IPS DF 6.9 (cell line): ENCODE measurements around the gene PRKCE.

Experiments
- DNase-seq: peaks from one replicate; pipeline ENCODE4 v3.0.0-alpha.2; 2013; ENCODE audit warnings: low read depth, low spot score
- H3K27ac ChIP-seq: one replicate; pipeline ENCODE4 v1.5.1; 2013; ENCODE audit warnings: low read length, control low read depth
- H3K27me3 ChIP-seq: 2 replicates; pipeline ENCODE4 v1.6.1; 2013; ENCODE audit warnings: mild to moderate bottlenecking, low read length; ENCODE audit not compliant: control insufficient read depth, insufficient read depth
- H3K36me3 ChIP-seq: 2 replicates; pipeline ENCODE4 v1.6.1; 2013; ENCODE audit warnings: low read length; ENCODE audit not compliant: control insufficient read depth, insufficient read depth
- H3K4me1 ChIP-seq: 2 replicates; pipeline ENCODE4 v1.6.1; 2013; ENCODE audit warnings: low read length; ENCODE audit not compliant: control insufficient read depth, insufficient read depth
- H3K4me3 ChIP-seq: 2 replicates; pipeline ENCODE4 v1.5.1; 2013; ENCODE audit warnings: mild to moderate bottlenecking, low read length
- H3K9me3 ChIP-seq: 2 replicates; pipeline ENCODE4 v1.6.1; 2013; ENCODE audit warnings: low read length, inconsistent platforms; ENCODE audit not compliant: control insufficient read depth, insufficient read depth
- WGBS: extraction: QIAGEN DNeasy Blood & Tissue Kit; methylation state at CpG from one replicate; pipeline ENCODE4 v1.1.7; 2013; ENCODE audit warnings: mixed read lengths, missing lambda C conversion rate; ENCODE audit not compliant: insufficient read length, insufficient coverage; 5-methylcytosine and 5-hydroxymethylcytosine counted together

The PRKCE gene

DNA sequence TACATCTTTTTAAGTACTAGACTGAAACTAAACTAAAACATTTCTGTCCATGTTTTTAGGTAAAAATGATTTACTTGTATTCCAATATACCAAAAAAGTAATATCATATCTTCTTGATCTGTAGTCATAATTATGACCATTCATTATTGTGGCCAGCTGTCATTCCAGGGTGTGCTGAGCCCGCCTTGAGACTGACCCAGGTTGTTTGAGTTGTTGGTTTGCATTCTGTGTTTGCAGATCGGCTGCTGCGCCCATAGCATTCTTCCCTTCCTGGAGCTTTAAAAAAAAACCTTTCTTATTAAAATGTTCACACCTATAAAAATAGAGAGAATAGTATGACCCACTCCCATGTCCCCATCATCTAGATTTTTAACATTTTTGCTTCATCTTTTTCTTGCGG is 101.9 kb downstream of the PRKCE start:
- Histone ChIP-seq H3K27me3 (no peaks in the 10 kb centered on the region), H3K27ac (no peak overlapping the region), H3K9me3 (no peaks in the 10 kb centered on the region), H3K4me3 (no peak overlapping the region), H3K36me3 (no peaks in the 10 kb centered on the region), H3K4me1 (no peaks in the 10 kb centered on the region)
- DNase-seq = no peak
- WGBS = no CpG with 5 or more reads among the region's 4 CpGs

DNA sequence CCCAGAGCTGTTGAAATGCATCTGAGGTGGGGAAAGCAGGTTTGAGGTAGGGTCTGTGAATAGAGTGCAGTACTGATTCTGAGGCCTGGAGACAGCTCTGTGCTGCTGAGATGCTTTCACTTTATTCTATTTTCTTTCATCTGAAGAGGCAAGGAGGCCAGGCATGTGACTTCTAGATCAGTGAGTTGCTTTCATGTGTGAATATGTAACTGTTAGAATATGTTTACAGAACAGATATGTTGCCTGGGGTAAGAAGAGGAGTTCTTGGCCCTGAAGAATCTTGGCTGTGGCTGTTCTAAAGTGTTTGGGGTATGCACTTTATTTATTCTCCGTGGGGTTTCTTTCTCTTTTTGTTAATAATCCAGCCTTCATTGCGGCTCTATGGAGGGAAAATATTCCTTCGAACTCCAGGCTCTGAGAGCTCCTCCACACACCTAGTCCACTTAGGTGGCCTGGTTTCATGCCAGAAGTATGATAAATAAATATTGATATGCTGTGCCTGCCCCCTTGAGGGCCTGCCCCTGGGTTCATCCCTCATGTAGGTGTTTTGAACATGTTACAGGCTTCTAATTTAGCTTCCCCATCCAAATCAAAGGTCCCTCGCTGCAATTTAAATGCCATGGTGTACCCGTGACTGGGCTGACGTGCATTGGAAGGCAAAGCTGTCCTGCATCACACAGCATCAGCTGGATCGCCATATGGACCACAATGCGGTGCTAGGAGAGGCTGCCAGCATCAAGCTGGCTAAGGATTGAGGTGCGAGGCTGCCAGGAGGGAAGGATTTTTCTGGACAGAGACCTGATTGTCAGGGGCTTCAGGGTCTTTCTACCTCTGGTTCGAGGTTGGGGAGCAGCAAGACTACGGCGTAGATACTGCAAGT is 102.9 kb downstream of the PRKCE start:
- H3K27ac ChIP-seq = no peak overlapping the region
- no peak for DNase-seq
- H3K4me3 ChIP-seq = no peak overlapping the region
- no peaks in the 10 kb centered on the region for H3K27me3 ChIP-seq
- no peaks in the 10 kb centered on the region for H3K4me1 ChIP-seq
- no CpG with 5 or more reads among the region's 12 CpGs for WGBS
- H3K36me3 ChIP-seq = no peaks in the 10 kb centered on the region
- no peaks in the 10 kb centered on the region for H3K9me3 ChIP-seq

DNA sequence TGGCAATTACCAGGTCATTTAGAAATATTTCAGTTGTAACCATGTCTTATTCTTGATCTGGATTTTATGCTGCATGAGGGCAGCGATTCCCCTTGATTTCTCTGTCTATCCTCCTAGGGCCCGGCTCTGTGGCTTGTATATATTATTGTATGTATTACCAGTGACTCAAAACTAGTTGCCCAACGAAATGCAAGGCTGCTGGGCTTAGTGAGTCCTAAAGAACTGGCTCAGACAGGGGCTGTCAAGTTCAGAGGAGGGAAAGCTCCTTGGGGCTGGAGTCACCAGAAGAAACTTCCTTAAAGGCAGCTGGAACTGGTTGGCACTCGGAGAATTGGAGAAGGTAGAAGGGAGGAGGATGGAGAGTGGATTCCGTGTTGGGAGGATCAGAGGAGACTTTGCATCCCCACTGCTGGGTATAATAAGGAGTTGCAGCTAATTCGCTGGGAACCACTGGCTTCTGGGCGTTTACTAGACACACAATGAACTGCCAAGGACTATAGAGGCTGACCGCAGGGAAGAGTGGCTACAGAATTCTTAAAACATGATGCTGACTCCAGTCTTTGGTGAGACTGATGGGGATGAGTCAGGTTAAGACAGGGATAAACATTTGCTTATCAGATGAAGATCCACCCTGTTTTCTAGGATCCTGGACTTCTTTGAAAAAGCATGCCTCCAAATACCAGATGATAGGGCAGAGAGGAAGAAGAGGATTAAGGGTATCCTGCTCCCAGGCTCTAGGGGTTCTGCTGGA is 104.3 kb downstream of the PRKCE start:
- no peak overlapping the region for H3K27ac ChIP-seq
- H3K4me1 ChIP-seq = no peaks in the 10 kb centered on the region
- no peaks in the 10 kb centered on the region for H3K36me3 ChIP-seq
- no CpG with 5 or more reads among the region's 8 CpGs for WGBS
- H3K27me3 ChIP-seq = no peaks in the 10 kb centered on the region
- no peak for DNase-seq
- no peaks in the 10 kb centered on the region for H3K9me3 ChIP-seq
- no peak overlapping the region for H3K4me3 ChIP-seq

DNA sequence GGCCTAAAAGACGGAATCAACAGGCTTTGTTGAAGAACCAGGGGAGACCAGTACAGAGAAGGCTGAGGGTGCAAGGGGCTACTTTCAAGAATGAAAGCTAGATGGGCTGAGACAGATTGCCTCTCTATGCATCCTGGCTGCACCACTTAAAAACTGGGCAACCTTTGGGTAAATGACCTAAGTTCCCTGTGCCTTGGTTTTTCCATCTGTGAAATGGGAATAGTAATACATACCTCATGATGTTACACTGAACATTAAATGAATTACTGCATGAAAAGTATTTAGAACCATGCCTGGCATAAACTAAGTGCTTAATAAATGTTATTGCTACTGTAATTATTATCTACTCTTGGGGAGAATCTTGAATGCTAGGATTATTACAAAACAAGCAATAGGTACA is 106.5 kb downstream of the PRKCE start:
- no peak overlapping the region for H3K27ac ChIP-seq
- DNase-seq = no peak
- no CpG with 5 or more reads among the region's 1 CpG for WGBS
- no peak overlapping the region for H3K4me3 ChIP-seq
- H3K36me3 ChIP-seq = no peaks in the 10 kb centered on the region
- no peaks in the 10 kb centered on the region for H3K27me3 ChIP-seq
- H3K9me3 ChIP-seq = no peaks in the 10 kb centered on the region
- H3K4me1 ChIP-seq = no peaks in the 10 kb centered on the region

DNA sequence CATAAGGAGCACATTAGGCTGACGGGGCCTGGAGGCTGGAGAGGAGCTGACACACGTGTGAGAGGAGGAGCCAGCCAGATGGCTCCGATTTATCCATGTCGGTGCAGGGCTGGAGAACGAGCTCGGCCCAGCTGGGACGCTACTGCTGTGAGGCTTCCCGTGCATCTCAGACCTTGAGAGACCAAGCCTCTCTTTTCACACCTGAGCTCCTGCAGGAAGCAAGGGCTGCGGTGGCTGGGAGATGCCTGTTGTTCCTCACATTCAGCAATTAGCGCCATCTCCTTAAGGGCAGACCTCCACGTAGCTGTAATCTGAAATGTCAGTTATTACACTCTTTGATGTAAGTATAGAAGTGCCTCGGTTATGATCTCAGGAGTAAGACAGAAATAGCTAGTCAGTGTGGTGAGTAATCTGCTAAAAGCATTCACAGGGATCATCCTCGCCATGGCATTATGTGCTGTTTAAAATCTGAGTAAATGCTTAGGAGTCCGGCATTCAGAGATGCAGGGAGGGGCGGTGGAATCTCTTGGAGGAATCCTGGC is 107.9 kb downstream of the PRKCE start:
- WGBS = no CpG with 5 or more reads among the region's 15 CpGs
- Histone ChIP-seq H3K36me3 (no peaks in the 10 kb centered on the region), H3K27ac (no peak overlapping the region), H3K9me3 (no peaks in the 10 kb centered on the region), H3K4me3 (no peak overlapping the region), H3K27me3 (no peaks in the 10 kb centered on the region), H3K4me1 (no peaks in the 10 kb centered on the region)
- DNase-seq = no peak

DNA sequence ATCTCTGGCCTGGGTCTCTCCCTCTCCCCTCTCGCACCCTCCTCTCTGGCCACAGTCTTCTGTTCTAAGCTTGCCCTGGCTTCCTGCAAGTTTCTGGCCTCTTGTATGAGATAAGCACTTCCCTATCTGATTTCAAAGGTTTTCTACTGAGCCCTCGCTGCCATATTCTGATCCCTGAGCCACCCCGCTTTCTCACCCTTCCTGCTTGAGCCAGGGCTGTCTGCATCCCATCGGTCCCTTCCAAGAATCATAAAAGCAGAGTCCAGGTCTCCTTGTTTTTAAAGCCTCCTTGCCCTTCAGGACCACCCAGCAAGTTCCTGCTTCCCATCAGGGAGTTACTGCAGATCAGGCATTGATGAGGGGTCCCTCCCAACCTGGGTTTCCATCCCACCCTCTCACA is 110.2 kb downstream of the PRKCE start:
- Histone ChIP-seq H3K27me3 (no peaks in the 10 kb centered on the region), H3K4me3 (no peak overlapping the region), H3K27ac (no peak overlapping the region), H3K9me3 (no peaks in the 10 kb centered on the region), H3K4me1 (no peaks in the 10 kb centered on the region), H3K36me3 (no peaks in the 10 kb centered on the region)
- no peak for DNase-seq
- no CpG with 5 or more reads among the region's 4 CpGs for WGBS

DNA sequence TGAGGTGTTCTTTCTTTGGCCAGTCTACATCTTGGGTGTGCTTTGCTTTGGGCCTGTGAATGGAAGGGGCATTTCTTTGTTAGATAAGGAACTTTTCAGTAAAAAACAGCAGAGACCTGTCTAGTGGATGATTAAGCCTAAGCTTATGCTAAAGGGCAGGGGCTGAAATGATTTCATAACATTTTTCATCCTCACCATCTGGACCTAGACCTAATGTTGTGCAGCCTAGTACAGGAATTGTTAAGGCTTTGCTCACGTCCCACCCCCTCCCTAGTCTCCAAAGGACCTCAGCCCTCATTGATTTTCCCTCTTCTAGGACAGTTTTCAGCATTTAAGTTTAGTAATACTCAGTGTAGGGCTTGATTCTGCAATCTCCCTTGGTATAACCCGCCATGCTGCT is 111.8 kb downstream of the PRKCE start:
- Histone ChIP-seq H3K27ac (no peak overlapping the region), H3K4me3 (no peak overlapping the region), H3K4me1 (no peaks in the 10 kb centered on the region), H3K9me3 (no peaks in the 10 kb centered on the region), H3K27me3 (no peaks in the 10 kb centered on the region), H3K36me3 (no peaks in the 10 kb centered on the region)
- no peak for DNase-seq
- no CpG with 5 or more reads among the region's 2 CpGs for WGBS

DNA sequence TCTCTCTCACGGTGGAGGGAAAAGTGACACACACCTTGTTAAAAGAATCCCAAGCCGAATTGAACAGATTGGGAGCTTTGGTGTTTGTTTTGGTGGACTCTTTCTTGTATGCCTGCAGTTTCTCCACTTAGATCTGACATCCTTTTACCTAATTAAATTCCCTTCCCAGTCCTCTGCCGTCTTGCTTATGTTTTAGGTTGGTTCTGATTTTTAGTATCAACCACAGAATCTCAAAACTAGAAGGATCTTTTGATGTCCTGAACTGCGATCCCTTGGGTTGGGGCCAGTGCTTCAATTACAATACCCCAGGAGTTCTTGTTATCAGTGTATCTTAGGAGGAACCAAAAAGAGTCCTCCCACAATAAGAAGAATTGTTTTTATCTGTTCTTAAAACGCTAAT is 112.3 kb downstream of the PRKCE start:
- Histone ChIP-seq H3K4me1 (no peaks in the 10 kb centered on the region), H3K27me3 (no peaks in the 10 kb centered on the region), H3K9me3 (no peaks in the 10 kb centered on the region), H3K27ac (no peak overlapping the region), H3K36me3 (no peaks in the 10 kb centered on the region), H3K4me3 (no peak overlapping the region)
- no peak for DNase-seq
- no CpG with 5 or more reads among the region's 5 CpGs for WGBS

DNA sequence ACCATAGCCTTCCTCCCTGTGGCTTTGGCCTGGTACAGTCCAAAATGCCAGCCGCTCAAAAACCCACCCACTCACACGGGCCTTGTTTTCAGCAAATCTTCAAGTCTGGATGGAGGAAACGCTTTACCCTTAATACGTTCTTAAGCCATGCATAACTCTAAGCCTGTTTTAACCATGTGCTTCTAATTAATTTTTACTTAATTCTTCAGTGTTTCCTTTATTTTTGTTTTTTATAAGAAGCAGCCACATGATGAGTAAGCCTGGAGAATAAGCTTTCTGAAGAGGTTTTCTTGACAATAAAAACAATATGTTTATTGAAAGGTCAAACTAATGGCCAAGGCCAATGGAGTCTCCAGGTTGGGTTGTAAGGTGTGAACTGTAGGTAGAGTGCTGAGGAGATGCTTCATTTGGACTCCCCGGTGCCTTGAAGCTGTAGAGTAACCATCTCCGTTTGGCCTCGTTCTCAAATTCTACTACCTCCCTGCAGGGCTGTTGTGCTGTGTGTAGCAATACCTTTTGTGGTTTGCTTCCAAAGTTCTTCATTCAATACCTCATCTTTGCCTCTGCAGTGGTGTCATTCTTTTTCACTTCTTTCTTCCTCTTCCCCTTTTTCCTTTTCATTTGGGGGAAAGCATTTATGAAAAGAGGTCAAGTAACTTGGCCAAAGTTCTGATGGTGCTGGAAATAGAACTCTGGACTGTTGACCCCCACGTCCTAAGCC is 113.7 kb downstream of the PRKCE start:
- no peak for DNase-seq
- no peaks in the 10 kb centered on the region for H3K27me3 ChIP-seq
- H3K9me3 ChIP-seq = no peaks in the 10 kb centered on the region
- no peak overlapping the region for H3K4me3 ChIP-seq
- H3K36me3 ChIP-seq = no peaks in the 10 kb centered on the region
- no peaks in the 10 kb centered on the region for H3K4me1 ChIP-seq
- H3K27ac ChIP-seq = no peak overlapping the region
- no CpG with 5 or more reads among the region's 8 CpGs for WGBS

DNA sequence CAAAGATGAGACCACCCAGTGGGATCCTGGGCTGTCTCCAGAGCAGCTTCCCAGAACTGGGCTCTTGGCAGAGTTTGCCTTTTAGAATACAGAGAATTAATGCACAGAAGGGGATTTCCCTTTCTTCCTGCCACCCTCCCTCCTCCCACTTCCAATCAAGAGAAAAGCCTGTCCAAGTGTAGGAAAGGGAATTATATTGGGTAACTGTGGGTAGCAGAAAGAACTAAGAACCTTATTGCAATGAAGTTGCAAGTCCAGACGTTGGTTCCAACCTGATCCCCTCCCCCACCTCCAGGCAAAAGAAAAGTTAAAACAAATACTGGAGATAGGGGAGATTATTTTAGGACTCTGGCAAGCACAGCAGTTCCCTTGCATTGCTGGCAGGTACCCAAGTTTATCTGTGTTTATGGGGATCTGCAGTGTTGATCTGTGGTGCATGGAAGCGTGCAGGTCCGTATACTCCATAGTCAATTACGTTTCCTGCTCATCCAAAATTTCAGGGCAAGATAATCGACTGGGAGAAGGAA is 114.3 kb downstream of the PRKCE start:
- DNase-seq = no peak
- Histone ChIP-seq H3K27me3 (no peaks in the 10 kb centered on the region), H3K9me3 (no peaks in the 10 kb centered on the region), H3K4me1 (no peaks in the 10 kb centered on the region), H3K36me3 (no peaks in the 10 kb centered on the region), H3K4me3 (no peak overlapping the region), H3K27ac (no peak overlapping the region)
- whole genome bisulfite sequencing = no CpG with 5 or more reads among the region's 5 CpGs
